GM12878 (cell line): ENCODE results near the gene SERINC5. TPM values are rescaled to one million over a fixed set of nuclear protein-coding genes. Genes with fewer than 3 reads are reported as not detected.

Experiments
- ATAC-seq: fragments of 200-7000 bp; cut with Tn5 transposase; 3 replicates; pipeline ENCODE4 v1.9.1; 2020; ENCODE audit warnings: mild to moderate bottlenecking, moderate library complexity
- BruUV-seq: library from RNA; stranded (reverse); fragments of 400-500 nt; replicated peaks from 2 replicates; lab custom pipeline; 2021; lab: Mats Ljungman, UMichigan
- CTCF ChIA-PET: fragments of 300-600 bp; sonication (Branson Sonifier 250); formaldehyde crosslinking; extraction: SDS; loops from one replicate; lab custom pipeline; 2021; ENCODE audit warnings: inconsistent platforms; lab: Yijun Ruan, JAX
- POLR2A ChIA-PET: fragments of 350-600 bp; formaldehyde crosslinking; extraction: SDS; loops from one replicate; lab custom pipeline; 2021; ENCODE audit warnings: inconsistent platforms; lab: Charles Lee
- RAD21 ChIA-PET: fragments of 300-600 bp; sonication (Branson Sonifier 250); formaldehyde crosslinking; loops from one replicate; lab custom pipeline; 2023; ENCODE audit warnings: antibody characterized with exemption; ENCODE audit not compliant: unreplicated experiment; lab: Charles Lee
- SMC1A ChIA-PET: fragments of 300-600 bp; sonication (Branson Sonifier 250); formaldehyde crosslinking; loops from one replicate; lab custom pipeline; 2023; ENCODE audit not compliant: unreplicated experiment, uncharacterized antibody; lab: Charles Lee
- DNase-seq: peaks from one replicate; pipeline ENCODE4 v3.0.0-alpha.2; 2011; ENCODE audit warnings: low read depth, low spot score
- FAIRE-seq: peaks from 3 replicates; lab custom pipeline; 2011; peaks lifted over from hg19 to GRCh38; lab: Jason Lieb, UNC
- H2AFZ ChIP-seq: 2 replicates; pipeline ENCODE4 v1.6.0; 2011; ENCODE audit warnings: low read depth, low read length, control low read depth; ENCODE audit not compliant: control insufficient read depth
- H3K27ac ChIP-seq: 2 replicates; pipeline ENCODE4 v1.5.1; 2011; ENCODE audit warnings: control low read depth; ENCODE audit not compliant: control insufficient read depth, insufficient read depth
- H3K27me3 ChIP-seq, 2 experiments: replicated peaks in 1 of 2; 2 replicates each; pipeline versions ENCODE4 v1.6.0 to v1.6.1; 2011; ENCODE audit warnings: low read length in 1 of 2; ENCODE audit not compliant: control insufficient read depth in 2 of 2, insufficient read depth in 2 of 2
- H3K36me3 ChIP-seq, 2 experiments: 2 replicates each; pipeline ENCODE4 v1.5.1; 2011; ENCODE audit warnings: low read length in 1 of 2; ENCODE audit not compliant: control insufficient read depth in 2 of 2, insufficient read depth in 2 of 2
- H3K4me1 ChIP-seq: 2 replicates; pipeline ENCODE4 v1.6.1; 2011; ENCODE audit warnings: mild to moderate bottlenecking, low read length, moderate library complexity, mixed read lengths; ENCODE audit not compliant: control insufficient read depth, insufficient read depth
- H3K4me2 ChIP-seq: 2 replicates; pipeline ENCODE4 v1.6.0; 2011; ENCODE audit warnings: control low read depth; ENCODE audit not compliant: control insufficient read depth, insufficient read depth
- H3K4me3 ChIP-seq: fragments of 200-600 bp; sonication (generic); 2 replicates; pipeline ENCODE4 v1.5.1; 2016
- H3K79me2 ChIP-seq: 2 replicates; pipeline ENCODE4 v1.6.0; 2011; ENCODE audit warnings: low read length; ENCODE audit not compliant: control insufficient read depth, insufficient read depth
- H3K9ac ChIP-seq: 2 replicates; pipeline ENCODE4 v1.8.0; 2011; ENCODE audit warnings: low read length, control low read depth, mixed read lengths; ENCODE audit not compliant: control insufficient read depth, insufficient read depth
- H3K9me3 ChIP-seq: replicated peaks from 3 replicates; pipeline ENCODE4 v1.5.1; 2011; ENCODE audit warnings: mild to moderate bottlenecking, low read length; ENCODE audit not compliant: control insufficient read depth, insufficient read depth
- H4K20me1 ChIP-seq: 2 replicates; pipeline ENCODE4 v1.6.0; 2011; ENCODE audit not compliant: control insufficient read depth, insufficient read depth
- ATF2 ChIP-seq: IDR thresholded peaks from 2 replicates; pipeline ENCODE4 v1.6.1; 2012; ENCODE audit warnings: low read length, inconsistent platforms
- E2F8 ChIP-seq: fragments of 450-650 bp; IDR thresholded peaks from 2 replicates; pipeline ENCODE4 v1.6.1; 2018; ENCODE audit warnings: mild to moderate bottlenecking, low read depth, moderate library complexity; ENCODE audit not compliant: partially characterized antibody
- ETV6 ChIP-seq, 2 experiments: fragments of 450-650 bp in 1 of 2; IDR thresholded peaks in 1 of 2; conservative IDR thresholded peaks in 1 of 2; 2 replicates each; pipeline ENCODE4 v1.6.1; 2014; ENCODE audit warnings: antibody characterized with exemption in 1 of 2, borderline replicate concordance in 1 of 2, low read depth in 1 of 2, mild to moderate bottlenecking in 1 of 2, moderate library complexity in 1 of 2
- KDM1A ChIP-seq: fragments of 200-600 bp; sonication (generic); IDR thresholded peaks from 2 replicates; pipeline ENCODE4 v1.6.1; 2016; ENCODE audit warnings: borderline replicate concordance
- RUNX3 ChIP-seq: IDR thresholded peaks from 2 replicates; pipeline ENCODE4 v1.6.1; 2012; ENCODE audit warnings: low read length, inconsistent platforms
- SMAD5 ChIP-seq: IDR thresholded peaks from 2 replicates; pipeline ENCODE4 v1.6.1; 2016; ENCODE audit warnings: antibody characterized with exemption, low read depth
- SREBF2 ChIP-seq: IDR thresholded peaks from 2 replicates; pipeline ENCODE4 v1.6.1; 2012; ENCODE audit warnings: mild to moderate bottlenecking, low read length
- ZBED1 ChIP-seq: IDR thresholded peaks from 2 replicates; pipeline ENCODE4 v1.6.1; 2016; ENCODE audit warnings: borderline replicate concordance
- WGBS: methylation state at CpG from one replicate; pipeline ENCODE4 v1.1.6; 2016; ENCODE audit warnings: low lambda C conversion rate; ENCODE audit not compliant: insufficient replicate concordance, insufficient coverage; ENCODE audit errors: missing lambda C conversion rate; 5-methylcytosine and 5-hydroxymethylcytosine counted together
- in situ Hi-C: fragments of 300-500 bp; cut with MboI; formaldehyde crosslinking; loops from 9 replicates; pipeline ENCODE4 v1.14.3; 2018; ENCODE audit warnings: mixed read lengths
- intact Hi-C: fragments of 100-400 bp; cut with micrococcal nuclease; formaldehyde crosslinking; loops from one replicate; pipeline ENCODE4 v1.14.2; 2022; ENCODE audit not compliant: unreplicated experiment
- polyA plus RNA-seq, 11 experiments: library from polyadenylated mRNA; depleted of rRNA in 4 of 11; unstranded in 6 of 11; stranded (reverse) in 5 of 11; fragments of >200 nt; fragmentation: Nextera tagmentation in 4 of 11; fragmentation: Illumina TruSeq in 1 of 11; extraction: Ambion mirVana in 4 of 11; extraction: Trizol in 1 of 11; gene quantifications; 1 replicate in 1 of 11; 2 replicates in 10 of 11; pipeline versions ENCODE4 v1.2.1 to v1.2.3, GENCODE V29; 2011 to 2016; ENCODE audit warnings: inconsistent platforms in 2 of 11, missing spikeins in 2 of 11, low read depth in 1 of 11
- total RNA-seq, 4 experiments: library from RNA; depleted of rRNA in 3 of 4; stranded (reverse); fragments of >200 nt in 3 of 4; fragmentation: Illumina TruSeq in 1 of 4; extraction: Trizol in 1 of 4; gene quantifications; 2 replicates each; pipeline versions ENCODE4 v1.2.1 to v1.2.3, GENCODE V29; 2013 to 2021

Gene SERINC5
- total and polyA plus RNA-seq, 10 of the 15 experiments (the other 5 are each of a cell fraction or from before 2014, with no cell fraction given) = 0.66 to 7.0 (median 2.8) TPM

GRCh38 chr5:80168388-80169028, 87.3 kb downstream of the SERINC5 start:
- no peak for DNase-seq
- WGBS = 38% methylated on average over 8 of the region's 8 CpGs
- CTCF ChIA-PET = interaction anchor here (1.3 kb wide), 1 partner anchor 77 kb away, joined by 3 read pairs; no protein-coding TSS in a partner anchor
- Histone ChIP-seq H3K4me1 (peaks cover 6% of the 10 kb centered on the region; the same call in 1 of the 2 replicates), H2AFZ (no peak overlapping the region), H3K27ac (no peak overlapping the region), H3K9ac (no peak overlapping the region), H3K9me3 (no peaks in the 10 kb centered on the region)
- in situ Hi-C loops = no loop called here
- TF ChIP-seq SMAD5 (no peak), ZBED1 (no peak), ETV6 (conservative IDR thresholded peaks at IDR 0.05 in 1 of 2, IDR thresholded peaks at IDR 0.05 in 1 of 2; ENCODE audit: borderline replicate concordance in 1 of 2, low read depth in 1 of 2) (peak in 1 of 2 experiments; percentile 64; a peak in 1 of 4 replicates), KDM1A (no peak), RUNX3 (peak; percentile 63), ATF2 (0 out of 2 replicates have a peak, but pooled peaks have one; percentile 16), SREBF2 (no peak), E2F8 (no peak)
- TF ChIP-seq, all 136 proteins: peak for 3
- Histone ChIP-seq H3K27me3 (no peaks in the 10 kb centered on the region), H4K20me1 (no peaks in the 10 kb centered on the region), H3K4me3 (no peak overlapping the region), H3K36me3 (no peaks in the 10 kb centered on the region; a peak in 1 of 4 replicates), H3K4me2 (no peak overlapping the region), H3K79me2 (no peaks in the 10 kb centered on the region)
- intact Hi-C loops = no loop called here
- ChIA-PET POLR2A (no interaction called here), SMC1A (interaction anchor here (0.9 to 3.5 kb wide), 2 partner anchors 10 to 12 kb away, joined by 3 to 15 read pairs; no protein-coding TSS in a partner anchor), RAD21 (no interaction called here)
- FAIRE-seq (peak; percentile 23), ATAC-seq (no peak)
- BruUV-seq = no TSS peak
